Astrocyte of the spinal cord (primary cell): ENCODE data around the gene SPINK9.

Experiments used
- DNase-seq: peaks from one replicate; pipeline ENCODE4 v3.0.0; 2011; ENCODE audit warnings: low read depth, low spot score
- H3K4me3 ChIP-seq: 2 replicates; pipeline ENCODE4 v1.5.1; 2011; ENCODE audit warnings: low read depth, mild to moderate bottlenecking, low read length, moderate library complexity
- in situ Hi-C: cut with HindIII; loops from 2 replicates; pipeline ENCODE4 v1.10.0; 2017; ENCODE audit warnings: low sequenced_read_pairs
- TF ChIP-seq, protein P1 (sequence below): IDR thresholded peaks from 2 replicates; pipeline ENCODE4 v1.5.1; 2012; ENCODE audit warnings: low read depth, mild to moderate bottlenecking, low read length, inconsistent platforms

SPINK9 gene, protein sequence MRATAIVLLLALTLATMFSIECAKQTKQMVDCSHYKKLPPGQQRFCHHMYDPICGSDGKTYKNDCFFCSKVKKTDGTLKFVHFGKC

DNA sequence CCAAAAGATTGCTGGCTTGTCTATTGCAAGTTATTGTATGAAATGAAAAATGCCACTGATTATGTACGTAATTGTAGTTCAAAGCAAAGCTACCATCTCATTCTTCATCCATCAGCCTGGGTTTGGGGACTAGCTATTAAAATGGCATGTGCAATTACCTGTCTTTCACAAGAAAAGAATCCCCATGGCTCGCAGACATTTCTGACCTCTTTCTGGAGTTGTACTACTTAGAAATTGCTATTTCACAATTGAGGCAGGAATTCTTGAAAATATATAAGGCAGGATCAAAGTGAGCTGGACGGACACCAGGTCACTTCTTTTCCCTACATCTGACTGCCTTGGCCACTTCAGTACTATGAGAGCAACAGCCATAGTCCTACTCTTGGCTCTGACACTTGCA, at the start of gene SPINK9:
Gene SPINK9, plus strand, starts transcription at position 301 of the 400 bp plus-strand sequence. Its CDS starts 55 bp downstream, at position 356.
- TF ChIP-seq, protein P1, sequence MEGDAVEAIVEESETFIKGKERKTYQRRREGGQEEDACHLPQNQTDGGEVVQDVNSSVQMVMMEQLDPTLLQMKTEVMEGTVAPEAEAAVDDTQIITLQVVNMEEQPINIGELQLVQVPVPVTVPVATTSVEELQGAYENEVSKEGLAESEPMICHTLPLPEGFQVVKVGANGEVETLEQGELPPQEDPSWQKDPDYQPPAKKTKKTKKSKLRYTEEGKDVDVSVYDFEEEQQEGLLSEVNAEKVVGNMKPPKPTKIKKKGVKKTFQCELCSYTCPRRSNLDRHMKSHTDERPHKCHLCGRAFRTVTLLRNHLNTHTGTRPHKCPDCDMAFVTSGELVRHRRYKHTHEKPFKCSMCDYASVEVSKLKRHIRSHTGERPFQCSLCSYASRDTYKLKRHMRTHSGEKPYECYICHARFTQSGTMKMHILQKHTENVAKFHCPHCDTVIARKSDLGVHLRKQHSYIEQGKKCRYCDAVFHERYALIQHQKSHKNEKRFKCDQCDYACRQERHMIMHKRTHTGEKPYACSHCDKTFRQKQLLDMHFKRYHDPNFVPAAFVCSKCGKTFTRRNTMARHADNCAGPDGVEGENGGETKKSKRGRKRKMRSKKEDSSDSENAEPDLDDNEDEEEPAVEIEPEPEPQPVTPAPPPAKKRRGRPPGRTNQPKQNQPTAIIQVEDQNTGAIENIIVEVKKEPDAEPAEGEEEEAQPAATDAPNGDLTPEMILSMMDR, result no peak
- in situ Hi-C loops, result no loop called here
- no peak for DNase-seq
- no peak within 1 kb of the TSS for H3K4me3 ChIP-seq

DNA sequence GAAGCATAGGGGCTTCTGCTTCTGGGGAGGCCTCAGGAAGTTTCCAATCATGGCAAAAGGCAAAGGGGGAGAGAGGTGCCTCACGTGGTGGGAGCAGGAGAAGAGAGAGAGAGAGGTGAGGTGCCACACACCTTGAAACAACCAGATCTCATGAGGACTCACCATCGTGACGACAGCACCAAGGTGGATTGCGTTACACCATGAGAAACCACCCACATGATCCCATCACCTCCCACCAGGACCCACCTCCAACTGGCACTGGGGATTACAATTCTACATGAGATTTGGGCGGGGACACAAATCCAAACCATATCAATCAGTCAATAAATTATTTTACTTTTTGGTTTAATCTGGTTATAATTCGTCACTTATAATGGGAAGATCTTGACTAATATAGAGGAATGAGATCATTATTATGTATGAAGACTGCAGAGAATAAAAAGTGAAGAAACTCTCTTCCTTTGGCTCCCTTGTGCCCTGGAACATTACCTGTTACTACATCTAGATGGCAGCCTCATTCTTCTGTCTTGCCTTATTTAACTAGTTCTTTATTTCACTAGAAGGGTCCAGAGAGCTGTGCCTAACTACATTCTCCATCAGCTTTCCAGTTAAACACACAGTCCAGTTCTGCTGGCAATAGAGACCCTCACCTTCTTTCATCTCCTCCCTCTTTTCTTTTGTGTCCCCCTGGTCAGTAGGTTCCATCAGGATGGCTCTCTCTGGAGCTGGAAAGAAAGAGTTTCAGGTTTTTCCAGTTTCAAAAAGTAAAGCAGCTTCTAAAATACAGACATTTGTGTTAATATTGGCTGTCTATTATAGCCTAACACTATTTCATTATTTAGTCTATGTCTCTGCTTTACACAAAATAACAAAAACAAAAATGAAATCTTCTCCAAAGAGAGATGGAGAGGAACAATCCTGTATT, 44.8 kb upstream of the SPINK9 start:
- TF ChIP-seq, protein P1, result peak; percentile 52
- in situ Hi-C loops, result no loop called here
- DNase-seq, result peak; percentile 27
- H3K4me3 ChIP-seq, result no peak overlapping the region

DNA sequence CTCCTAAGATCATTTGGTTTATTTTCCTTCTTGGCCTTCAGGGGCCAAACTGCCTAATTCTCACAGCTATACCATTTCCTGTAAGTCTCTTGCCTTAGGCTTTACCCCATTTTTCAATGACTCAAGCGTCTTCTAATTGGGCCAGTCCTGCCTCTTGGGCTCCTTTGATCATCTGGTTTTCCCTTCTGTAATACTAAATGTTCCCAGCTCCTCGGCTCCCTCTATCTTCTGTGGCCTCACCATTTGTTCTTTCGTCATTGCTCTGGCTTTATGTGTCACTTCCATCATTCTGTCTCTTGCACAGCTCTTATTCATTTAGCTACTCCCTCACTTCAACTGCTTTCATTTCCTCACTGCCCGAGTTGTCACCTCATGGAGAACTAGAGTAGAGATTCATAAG, 37.6 kb upstream of the SPINK9 start:
- DNase-seq, result no peak
- TF ChIP-seq, protein P1, result no peak
- H3K4me3 ChIP-seq, result no peak overlapping the region
- in situ Hi-C loops, result no loop called here

DNA sequence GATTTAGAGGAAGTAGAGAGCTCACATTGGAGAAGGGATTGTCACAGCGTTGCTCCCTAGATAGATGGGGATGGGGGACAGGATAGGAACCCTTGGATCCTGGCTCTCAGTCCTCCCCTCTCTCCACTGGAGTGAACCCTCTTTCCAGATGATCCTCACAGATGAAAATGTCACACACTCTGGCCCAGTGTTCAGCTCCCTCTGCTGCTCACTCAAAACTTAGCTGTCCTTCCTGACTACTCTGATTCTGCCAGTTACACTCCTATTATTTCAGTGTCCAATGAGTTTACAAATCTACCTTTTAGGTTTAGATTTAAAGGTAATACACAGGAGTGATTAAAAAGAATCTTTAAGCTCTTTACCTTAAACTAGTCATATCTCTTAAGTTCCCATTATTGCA, 28.9 kb upstream of the SPINK9 start:
- no peak overlapping the region for H3K4me3 ChIP-seq
- no peak for DNase-seq
- in situ Hi-C loops, result no loop called here
- TF ChIP-seq, protein P1, result no peak

DNA sequence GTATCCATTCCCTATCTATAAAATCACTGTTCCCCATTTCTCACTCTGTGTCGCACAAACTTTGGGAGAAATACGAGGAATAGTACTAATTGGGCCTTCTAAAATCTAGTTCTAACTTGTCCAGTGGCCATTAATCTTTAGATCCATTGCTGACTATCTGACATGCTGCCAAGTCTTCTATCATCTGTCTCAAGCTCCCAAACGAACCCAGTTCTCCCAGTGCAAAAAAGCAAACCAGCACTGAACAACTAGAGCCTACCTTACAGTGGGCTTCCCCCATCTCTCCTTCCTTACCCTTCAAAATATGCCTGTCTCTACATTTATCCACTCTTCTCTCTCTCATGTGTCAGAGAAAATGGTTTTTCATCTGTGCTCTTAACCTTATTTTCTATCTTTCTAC, 26.3 kb upstream of the SPINK9 start:
- no peak overlapping the region for H3K4me3 ChIP-seq
- in situ Hi-C loops, result no loop called here
- TF ChIP-seq, protein P1, result no peak
- no peak for DNase-seq

DNA sequence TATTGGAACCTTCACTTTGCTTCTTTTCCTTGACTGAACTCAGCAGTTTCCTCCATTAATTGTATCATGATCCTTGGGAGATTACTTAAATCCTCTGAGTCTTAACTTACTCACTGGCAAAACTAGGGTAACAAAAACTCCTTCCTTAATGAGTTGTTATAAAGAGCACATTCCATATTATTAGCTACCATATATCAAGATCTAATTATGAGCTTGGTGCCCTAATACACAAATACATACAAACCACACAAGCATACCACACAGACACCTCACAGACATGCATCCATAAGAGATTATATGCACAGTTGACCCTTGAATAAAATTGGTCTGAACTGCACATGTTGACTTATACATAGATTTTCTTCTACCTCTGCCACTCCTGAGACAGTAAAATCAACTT, 25.6 kb upstream of the SPINK9 start:
- no peak overlapping the region for H3K4me3 ChIP-seq
- in situ Hi-C loops, result no loop called here
- TF ChIP-seq, protein P1, result no peak
- no peak for DNase-seq
